RPMI8226 (cell line): ENCODE measurements around the gene SLC9A5.

Source experiments
- DNase-seq: peaks from one replicate; pipeline ENCODE4 v3.0.0-alpha.2; 2015

The SLC9A5 gene

GRCh38 chr16:67216612-67217490 is 31.9 kb upstream of the SLC9A5 start:
- no peak for DNase-seq

- no peak for DNase-seq
These were observed 24.8 kb upstream of the SLC9A5 start for GRCh38 chr16:67223992-67224391.

GRCh38 chr16:67226295-67226803 is 22.4 kb upstream of the SLC9A5 start:
- no peak for DNase-seq

- DNase-seq, result peak; percentile 100
These were observed 21.8 kb upstream of the SLC9A5 start, which contains the start of gene TMEM208 for GRCh38 chr16:67226804-67227566. TMEM208 (plus strand) TSS chr16:67227130; CDS start chr16:67227219, 89 bp downstream.

GRCh38 chr16:67227567-67227921 is 21.2 kb upstream of the SLC9A5 start:
- DNase-seq, result no peak

GRCh38 chr16:67228034-67228785 is 20.6 kb upstream of the SLC9A5 start:
- no peak for DNase-seq

GRCh38 chr16:67228905-67229304 is 19.9 kb upstream of the SLC9A5 start:
- DNase-seq, result no peak

- DNase-seq, result no peak
These were observed 18.6 kb upstream of the SLC9A5 start for GRCh38 chr16:67229906-67230808.

GRCh38 chr16:67230809-67231660 is 17.7 kb upstream of the SLC9A5 start:
- DNase-seq, result no peak

GRCh38 chr16:67233596-67233995 is 15.2 kb upstream of the SLC9A5 start:
- DNase-seq, result no peak

GRCh38 chr16:67234180-67234597 is 14.6 kb upstream of the SLC9A5 start:
- no peak for DNase-seq

- DNase-seq, result no peak
These were observed 12.8 kb upstream of the SLC9A5 start for GRCh38 chr16:67235816-67236562.

- peak; percentile 56 for DNase-seq
These were observed 12.0 kb upstream of the SLC9A5 start for GRCh38 chr16:67236563-67237395.

- no peak for DNase-seq
These were observed 11.1 kb upstream of the SLC9A5 start for GRCh38 chr16:67237396-67238277.

GRCh38 chr16:67238278-67238575 is 10.6 kb upstream of the SLC9A5 start:
- no peak for DNase-seq

- DNase-seq, result no peak
These were observed 9.8 kb upstream of the SLC9A5 start for GRCh38 chr16:67238806-67239470.

GRCh38 chr16:67240506-67240905 is 8.3 kb upstream of the SLC9A5 start:
- DNase-seq, result no peak
